GM10266 (cell line): ENCODE data around the gene PPFIA1.
A peak's percentile ranks its signal among the peaks of the same experiment; 100 is the strongest.

Experiments used
- DNase-seq: peaks from one replicate; pipeline ENCODE4 v3.0.0; 2012; ENCODE audit errors: extremely low spot score
- TF ChIP-seq, protein P1 (sequence below): IDR thresholded peaks from 2 replicates; pipeline ENCODE4 v1.5.1; 2012; ENCODE audit warnings: mild to moderate bottlenecking, low read depth; ENCODE audit not compliant: control insufficient read depth, insufficient read depth; ENCODE audit errors: missing control alignments

The PPFIA1 gene

DNA sequence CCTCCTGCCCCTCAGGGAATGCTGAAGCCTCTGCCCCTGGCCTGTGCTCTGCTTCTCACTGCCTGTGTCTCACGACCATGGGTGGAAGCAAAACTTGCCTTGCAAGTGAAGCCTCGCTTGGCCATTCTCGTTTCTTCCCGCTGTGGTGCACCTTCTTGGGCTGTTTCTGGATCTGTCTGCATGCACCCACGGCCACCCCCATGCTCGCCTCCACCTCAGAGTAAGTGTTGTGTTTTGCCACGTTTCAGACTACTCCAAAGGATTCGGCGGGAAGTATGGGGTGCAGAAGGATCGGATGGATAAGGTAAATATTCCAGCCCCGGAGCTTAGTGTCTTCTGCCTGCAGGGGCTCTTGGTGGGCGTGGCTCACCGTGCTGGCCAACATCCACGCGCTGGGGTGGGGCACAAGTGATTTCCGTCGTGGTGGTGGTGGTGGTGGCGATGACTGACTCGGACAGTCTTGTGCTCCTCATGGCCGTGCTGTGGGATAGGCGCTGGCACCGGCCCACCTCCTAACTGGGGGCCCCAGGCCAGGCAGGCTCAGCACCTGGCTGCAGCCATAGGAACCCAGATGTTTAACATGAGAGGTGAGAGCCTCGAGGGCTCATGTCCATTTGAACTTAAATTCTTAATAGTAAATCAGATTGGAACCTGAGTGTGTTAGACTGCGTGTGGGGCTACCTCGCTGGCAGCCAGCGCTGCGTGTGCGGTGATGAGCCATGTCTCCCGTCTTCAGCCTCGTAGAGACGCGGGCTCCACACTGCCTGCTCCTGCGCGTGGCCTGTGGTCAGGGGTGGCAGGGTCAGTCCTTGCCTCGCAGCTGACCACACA is 152.4 kb downstream of the PPFIA1 start:
- TF ChIP-seq, protein P1, sequence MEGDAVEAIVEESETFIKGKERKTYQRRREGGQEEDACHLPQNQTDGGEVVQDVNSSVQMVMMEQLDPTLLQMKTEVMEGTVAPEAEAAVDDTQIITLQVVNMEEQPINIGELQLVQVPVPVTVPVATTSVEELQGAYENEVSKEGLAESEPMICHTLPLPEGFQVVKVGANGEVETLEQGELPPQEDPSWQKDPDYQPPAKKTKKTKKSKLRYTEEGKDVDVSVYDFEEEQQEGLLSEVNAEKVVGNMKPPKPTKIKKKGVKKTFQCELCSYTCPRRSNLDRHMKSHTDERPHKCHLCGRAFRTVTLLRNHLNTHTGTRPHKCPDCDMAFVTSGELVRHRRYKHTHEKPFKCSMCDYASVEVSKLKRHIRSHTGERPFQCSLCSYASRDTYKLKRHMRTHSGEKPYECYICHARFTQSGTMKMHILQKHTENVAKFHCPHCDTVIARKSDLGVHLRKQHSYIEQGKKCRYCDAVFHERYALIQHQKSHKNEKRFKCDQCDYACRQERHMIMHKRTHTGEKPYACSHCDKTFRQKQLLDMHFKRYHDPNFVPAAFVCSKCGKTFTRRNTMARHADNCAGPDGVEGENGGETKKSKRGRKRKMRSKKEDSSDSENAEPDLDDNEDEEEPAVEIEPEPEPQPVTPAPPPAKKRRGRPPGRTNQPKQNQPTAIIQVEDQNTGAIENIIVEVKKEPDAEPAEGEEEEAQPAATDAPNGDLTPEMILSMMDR, result no peak
- DNase-seq, result no peak

DNA sequence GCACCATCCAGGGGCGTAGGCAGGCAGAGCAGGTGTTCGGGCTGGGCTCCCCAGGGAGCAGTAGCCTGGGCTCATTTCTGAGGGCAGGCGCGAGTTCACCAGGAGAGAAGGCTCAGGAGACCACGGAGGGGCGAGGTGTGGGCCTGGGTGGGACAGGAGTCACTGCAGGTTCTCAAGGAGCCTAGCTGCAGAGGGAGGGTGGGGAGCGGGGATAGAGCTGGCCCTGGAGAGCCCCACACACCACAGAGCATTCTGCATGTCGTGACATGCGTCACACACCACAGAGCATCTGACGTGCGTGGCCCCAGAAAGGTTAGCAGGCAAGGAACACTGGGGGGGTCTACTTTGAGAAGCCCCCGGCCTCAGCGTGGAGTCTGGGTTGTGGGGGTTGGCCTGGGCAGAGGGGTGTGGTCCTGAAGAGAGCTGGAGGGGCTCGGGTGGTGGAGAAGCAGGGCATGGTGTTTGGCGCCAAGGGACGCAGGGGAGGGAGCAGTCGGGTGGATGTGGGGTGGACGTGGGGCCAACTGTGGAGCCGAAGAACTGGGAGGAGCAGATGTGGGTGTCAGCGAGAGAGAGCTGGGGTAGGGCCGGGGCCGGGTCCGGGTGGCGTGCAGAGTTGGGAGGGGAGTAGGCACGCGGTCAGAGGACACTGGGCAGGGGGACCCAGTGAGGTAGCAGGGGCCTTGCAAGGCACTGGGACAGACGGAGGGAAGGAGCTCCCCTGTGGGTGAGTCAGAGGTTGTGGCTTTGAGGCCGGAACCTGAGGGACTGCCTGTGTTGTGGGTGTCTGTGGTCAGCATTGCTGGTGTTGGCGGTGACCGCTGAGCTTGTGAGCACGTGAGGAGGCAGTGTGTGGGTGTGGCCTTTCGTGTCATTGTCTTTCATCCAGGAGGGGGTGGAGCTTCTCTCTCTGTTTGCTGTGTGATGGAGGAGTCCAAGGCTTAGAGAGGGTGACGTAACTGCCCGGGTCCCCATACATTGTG is 153.3 kb downstream of the PPFIA1 start:
- TF ChIP-seq, protein P1, result no peak
- DNase-seq, result peak; percentile 43

DNA sequence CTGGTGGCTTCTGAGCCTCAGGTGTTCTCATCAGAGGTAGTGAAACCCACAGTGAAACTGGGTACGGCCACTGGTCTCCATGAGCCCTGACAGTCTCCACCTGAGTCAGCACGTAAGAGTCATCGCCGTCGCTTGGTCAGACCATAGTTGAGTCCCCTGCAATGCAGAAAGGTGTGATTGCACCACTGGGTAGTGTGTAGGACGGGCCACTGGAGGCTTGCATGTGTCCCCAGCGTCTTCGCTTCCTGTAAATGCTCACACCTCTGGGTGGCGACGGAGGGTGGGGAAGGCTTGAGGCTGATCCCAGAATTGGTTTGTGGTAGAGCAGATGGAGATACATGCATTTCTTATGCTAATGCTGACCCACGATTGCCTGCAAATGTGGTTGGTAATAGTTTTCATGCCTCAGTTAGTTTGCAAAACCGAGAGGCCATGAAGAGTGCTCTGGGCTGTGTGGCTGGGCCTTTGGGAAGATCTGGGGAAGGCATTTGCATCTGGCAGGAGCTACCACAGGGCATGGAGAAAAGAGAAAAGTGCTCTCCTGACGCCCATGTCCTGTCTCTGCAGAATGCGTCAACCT is 154.4 kb downstream of the PPFIA1 start:
- no peak for DNase-seq
- TF ChIP-seq, protein P1, result no peak

DNA sequence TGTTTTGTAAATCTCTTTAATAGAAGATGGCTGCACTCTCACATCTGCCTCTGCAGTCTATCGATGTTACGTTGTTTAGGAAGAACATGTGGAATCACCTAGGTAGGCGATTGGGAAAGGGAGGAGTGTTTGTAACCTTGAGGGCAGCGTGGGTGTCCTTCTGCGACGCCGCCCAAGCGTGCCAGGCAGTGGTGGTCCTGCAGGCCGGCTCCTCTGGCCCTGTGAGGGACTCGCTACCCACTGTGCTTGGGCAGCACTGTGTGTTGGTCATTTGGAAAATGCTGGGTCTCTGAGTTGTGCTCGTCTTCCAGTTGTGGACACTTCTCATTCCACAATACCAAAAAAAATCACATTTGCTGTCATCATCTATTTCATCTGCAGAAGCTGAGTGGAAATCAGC is 156.9 kb downstream of the PPFIA1 start:
- no peak for DNase-seq
- TF ChIP-seq, protein P1, result no peak

DNA sequence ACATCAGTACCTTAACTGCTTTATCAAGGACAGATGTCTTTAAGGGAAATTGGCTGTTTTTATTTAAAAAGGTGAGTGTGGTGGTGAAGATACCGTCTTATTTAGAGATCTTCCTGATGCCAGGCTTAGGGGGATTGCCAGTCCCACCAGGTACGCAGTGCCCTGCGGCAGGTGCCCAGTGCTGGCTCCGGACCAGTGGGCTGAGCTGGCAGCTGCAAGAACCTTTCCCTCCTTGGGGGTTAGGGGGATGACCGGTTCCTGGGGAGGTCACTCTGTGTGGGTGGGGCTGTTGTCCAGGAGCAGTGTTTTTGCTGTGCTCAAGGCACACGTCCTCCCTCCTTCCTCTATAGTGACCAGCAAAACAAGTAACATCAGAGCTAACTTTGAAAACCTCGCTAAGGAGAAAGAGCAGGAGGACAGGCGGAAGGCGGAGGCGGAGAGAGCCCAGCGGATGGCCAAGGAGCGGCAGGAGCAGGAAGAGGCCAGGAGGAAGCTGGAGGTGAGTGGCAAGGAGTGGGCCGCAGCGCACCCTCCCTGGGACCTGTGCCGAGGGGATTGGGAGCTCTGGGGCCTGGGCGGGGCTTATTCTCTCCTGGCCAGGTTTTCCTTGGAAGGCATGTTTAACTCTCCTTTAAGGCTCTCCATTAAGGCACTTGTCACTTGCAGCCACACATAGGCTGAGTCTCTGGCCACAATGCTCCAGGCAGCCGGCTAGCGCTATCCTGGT is 158.4 kb downstream of the PPFIA1 start:
- no peak for DNase-seq
- TF ChIP-seq, protein P1, result no peak

DNA sequence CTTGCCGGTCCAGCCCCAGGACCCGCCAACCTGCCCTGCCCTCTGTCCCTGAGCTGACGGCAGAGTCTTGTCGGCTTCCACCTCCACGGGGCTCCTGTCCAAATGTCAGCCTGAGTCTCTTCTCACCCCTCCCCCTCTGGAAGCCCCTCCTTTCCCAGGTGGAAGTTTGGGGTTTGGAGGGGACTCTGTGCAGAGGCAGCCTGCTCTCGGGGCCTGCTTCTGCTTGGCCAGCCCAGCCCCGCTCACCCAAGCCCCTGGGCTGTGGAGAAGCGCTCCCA is 158.9 kb downstream of the PPFIA1 start:
- TF ChIP-seq, protein P1, result no peak

More for the DNA sequence above, 158.9 kb downstream of the PPFIA1 start:
- no peak for DNase-seq
